Measurements from ENCODE around the gene FBXW12.
A peak's percentile ranks its signal among the peaks of the same experiment; 100 is the strongest.

Gene FBXW12

DNA sequence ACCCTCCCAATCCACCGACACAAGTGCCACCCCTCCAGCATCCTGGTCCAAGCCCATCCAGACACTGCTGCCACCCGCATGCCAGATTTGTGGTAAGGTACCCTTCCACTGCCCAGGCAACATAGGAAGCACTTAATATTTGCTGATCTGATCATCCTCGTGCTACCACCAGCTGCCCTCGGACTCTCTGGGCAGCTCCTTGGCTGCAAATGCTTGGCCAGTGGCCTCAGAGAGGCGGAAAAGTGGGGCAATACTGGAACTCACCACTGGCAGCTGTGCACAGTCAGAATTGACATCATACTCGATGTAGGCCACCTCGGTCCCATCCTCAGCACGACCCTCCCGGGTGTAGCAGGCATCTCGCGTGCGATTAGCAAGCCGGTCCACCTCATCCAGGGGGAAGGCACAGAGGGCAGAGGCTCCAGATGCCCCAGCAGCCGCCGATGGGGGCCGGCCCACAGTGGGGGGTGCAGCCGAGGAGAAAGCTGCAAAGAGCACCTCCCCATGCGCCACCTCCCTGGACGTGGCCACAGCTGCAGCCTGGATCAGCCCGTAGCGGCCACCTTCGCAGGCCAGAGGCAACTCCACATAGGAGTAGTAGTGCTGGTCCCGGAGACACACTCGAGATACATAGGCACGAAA lies 51.3 kb downstream of the FBXW12 start:
- DNase-seq: peak; percentile 32 to 45

DNA sequence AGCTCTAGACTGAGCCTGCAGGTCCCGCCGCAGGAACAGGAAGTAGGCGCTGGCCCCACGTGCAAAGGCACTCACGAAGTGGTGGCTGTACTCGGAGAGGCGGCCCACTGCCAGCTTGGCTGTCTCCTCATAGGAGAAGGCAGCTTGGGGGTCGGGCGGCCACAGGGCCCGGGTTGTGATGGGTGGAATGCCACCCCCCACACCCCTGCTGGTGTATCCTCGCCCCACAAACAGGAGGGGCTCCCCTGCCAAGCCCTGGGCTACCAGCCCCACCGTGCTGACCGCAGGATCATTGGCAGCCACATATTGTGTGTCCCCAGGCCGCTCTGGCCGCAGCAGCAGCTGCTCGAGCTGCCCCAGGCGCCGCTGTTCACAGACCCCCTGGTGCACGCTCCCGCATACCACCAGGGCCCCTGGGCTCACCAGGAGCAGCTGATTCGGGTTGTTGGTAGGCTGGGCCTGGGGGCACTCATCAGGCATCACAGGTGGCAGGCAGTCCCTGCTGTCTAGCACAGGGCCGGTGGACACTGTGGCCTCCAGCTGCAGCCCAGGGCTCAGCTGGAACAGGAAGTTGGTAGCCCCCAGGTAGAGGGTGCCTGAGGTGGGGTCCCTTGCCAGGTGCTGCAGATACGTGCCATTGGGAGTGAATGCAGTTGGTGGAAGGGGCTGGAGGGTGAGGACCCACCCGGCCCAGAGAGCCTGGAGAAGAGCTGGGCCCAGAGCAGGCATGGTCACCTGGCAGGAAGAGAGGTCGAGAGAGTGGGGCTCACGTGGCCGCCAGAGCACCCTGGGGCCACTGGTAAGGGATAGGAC lies 52.1 kb downstream of the FBXW12 start:
- no peak for DNase-seq

DNA sequence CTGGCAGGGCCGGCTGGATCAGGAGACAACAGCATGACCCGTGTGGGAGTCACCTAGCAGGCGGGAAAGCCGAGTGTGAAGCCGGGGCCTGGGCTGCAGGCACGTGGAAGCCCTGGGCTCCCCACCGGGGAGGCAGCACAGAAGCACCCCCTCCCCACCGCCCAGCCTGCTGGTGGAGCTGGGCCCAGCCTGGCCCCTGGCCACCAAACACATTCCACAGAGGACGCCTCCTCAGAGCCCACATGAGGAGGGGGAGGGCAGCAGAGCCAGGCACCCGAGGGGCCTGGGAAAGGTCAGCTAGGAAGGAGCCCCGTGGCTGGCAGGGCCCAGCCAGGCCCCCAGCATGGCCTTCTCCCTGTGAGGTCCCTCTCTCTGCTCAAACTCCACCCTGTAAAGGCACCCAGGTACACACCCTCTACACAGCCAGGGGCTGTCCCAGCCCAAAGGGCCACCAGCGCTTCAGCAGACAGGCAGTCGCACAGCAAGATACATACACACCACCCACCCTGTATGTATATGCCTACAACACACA lies 53.3 kb downstream of the FBXW12 start:
- peak; percentile 41 to 66 for DNase-seq

DNA sequence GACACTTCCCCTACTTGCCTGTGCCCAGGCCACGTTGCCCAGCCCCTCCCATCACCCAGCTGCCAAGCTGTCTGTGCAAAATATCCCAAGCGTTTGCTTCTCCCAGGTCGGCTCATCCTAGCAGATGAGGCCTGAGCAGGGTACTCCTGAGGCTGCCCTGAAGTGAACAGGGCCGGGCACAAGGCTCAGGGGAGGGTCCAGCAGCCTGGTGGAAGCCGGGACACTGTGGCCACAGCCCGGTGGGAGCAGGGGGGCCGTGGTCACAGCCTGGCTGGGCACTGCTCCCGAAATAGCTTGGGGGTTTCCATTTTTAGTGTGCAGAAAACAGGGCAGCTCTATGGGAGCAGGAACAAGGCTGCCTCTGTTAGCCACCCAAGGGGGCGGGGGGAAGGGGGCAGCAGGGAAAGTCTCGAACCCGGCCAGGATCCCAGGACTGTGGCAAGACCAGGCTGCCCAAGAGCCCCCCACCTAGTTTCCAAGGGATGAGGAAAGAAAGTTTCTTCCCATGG lies 54.4 kb downstream of the FBXW12 start:
- peak; percentile 93 to 95 for DNase-seq

DNA sequence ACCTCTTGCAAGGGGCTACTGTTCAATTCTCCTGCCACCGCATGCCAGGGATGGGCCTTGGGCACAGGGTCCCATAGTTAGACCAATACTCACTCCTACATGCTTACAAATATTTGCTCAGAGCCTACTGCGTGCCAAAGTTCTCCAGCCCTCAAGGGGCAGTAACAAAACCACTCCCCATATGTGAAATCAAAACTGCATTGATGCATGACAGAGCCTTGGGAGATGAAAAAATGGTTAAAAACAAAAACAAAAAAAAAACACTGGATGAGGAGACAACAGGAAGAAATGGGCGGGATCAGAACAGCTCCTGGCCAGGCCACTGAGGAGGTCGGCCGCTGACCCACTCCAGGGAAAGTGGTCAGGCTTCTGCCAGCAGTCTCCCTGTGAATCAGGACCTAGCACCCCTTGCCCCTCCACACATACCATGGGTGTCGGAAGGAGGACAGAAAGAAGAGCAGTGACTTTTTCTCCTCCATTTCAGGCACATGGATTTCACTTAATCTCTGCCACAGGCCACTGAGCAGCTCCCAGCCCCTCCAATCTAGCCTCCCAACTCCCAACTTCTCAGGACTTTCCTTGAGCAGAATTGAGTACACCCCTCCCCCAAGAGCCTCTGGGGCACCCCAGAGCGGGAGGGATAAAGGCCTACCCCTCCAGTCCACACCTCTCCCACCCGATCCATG lies 55.1 kb downstream of the FBXW12 start:
- peak; percentile 38 to 52 for DNase-seq

DNA sequence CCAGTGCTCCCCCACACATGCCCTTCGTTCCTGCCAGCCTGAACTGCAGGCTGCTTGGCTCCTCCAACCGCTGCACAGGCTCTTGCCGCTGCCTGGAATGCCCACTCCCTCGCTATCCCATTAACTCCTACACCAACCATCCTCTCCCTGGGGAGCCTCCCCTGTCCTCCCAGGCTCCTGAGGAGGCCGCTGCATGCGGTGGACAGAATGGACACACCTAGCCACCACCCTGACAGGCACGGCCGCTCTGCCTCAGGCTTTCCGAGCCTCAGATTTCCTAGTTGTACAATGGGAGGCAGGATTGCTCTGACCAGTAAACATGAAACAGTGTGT lies 55.6 kb downstream of the FBXW12 start:
- no peak for DNase-seq

DNA sequence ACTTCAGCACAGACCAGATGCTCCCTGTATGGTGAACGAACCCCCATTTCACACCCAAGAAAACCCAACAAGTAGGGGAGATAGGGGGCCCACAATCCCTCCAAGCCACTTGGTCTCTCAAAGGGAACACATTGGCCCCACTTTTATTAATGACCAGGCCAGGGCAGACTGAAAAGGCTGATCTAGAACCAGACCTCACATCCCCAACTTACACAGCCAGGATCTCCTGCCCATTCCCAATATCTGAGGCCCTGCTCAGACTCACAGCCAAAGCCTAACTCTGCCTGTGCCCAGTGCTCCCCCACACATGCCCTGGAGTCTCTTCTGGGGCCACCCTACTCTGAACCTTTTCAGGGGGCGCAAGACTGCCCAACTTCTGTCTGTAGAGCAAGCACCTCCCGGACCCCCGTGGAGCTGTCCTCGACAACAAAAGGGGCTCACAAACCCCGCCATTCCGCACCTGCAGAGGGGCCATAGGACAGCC lies 56.1 kb downstream of the FBXW12 start:
- DNase-seq: no peak

DNA sequence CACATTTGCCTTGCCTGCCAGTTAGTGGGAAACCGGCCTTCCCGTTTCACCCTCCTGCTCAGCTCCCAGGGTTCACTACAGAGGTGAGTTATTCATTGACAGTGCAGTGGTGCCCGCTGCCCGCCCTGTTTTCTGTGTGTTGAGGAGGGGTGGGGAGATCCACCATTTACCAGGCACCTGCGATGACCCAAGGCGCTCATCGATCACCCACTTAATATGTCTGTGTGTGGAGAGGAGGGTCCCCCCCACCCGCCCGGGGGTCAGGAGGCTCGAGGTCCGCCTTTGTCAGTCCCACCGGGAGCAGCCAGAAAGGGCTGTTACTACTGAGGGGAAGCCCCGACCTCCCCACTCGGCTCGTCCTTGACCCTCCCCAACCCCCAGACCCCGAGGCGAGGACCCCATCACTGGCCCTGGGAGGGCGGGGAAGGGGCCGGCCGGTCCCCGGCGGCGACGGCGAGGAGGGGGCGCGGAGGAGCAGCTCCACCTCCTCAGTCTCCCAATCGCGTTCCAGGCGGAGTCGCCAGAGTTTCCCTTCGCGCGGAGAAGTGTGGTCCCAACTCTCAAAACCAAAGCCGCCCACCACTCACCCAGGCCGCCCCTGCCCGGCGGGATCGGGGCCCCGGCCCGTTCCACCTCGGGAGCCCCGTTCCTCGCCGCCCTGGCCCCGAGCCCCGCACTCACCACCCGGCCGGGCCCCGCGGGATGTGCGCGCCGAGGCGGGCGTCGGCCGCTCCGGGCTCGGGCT lies 56.7 kb downstream of the FBXW12 start:
- peak in 1 of 2 donors; percentile 64 for DNase-seq

DNA sequence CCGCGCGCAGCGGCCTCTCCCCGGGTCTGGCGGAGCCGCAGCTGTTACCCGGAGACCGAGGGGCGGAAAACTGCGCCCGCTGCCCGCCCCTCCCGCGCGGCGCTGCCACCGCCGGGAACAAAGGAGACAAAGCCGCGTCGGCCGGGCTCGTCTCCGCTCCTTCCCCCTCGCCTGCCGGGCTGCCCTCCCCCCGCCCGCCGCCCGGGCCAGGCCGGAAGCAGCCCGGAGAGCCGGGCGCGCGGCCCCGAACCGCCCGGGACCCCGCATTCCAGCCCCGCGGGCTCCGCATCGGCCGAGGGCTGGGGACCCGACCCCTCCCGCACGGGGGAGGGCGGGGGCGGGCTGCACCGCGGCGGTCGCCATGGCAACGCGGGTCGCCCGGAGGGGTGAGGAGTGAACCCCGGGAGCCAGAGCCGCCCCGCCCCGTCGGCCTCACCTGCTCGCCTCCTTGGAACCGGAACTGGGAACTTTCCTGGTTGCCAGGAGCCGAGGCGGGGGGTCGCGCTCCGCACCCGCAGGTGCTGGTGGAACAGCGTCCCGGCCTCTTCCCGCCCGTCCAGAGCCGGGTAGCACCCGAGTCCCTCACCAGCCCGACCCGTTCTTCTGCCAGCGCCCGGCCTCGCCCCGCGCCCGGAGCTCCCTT lies 57.4 kb downstream of the FBXW12 start:
- DNase-seq: peak; percentile 77 to 83

DNA sequence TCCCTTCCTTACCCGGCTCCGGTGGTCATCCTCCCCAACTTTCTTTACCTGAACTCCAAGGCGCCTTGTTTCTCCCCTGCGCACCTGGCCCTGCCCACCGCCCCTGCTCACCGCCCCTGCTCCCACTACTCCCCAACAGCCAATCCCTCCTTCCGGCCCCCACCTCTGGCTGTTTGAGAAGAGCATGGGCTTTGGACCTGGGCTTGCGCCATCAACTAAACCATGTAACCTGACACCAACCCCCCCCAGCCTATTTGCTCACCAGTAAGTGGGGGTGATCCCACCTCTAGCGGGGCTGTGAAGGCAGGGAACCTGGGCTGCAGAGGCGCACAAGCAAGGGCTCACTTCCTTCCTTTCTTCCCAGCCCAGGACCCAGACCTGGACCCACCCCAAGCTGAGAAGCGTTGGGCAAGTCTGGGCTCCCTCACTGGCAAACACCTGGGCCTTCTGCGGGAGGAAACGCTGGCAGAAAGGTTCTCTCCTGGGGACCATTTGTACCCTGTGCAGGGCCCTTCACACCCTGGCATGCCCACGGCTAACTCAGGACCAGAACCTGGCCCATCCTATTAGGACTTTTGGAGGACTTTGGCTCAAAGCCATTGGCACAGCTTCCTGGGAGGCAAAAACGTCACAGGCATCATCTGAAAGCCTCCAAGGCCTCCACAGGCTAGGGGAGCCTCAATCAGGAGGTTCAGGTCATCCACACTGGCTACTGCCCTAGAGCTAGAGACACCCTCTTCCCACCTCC lies 58.1 kb downstream of the FBXW12 start, which contains the start of gene PLXNB1:
TSS of gene PLXNB1 (minus strand) at position 127 of the 748 bp plus-strand sequence. CDS start 5,475 bp downstream, outside the sequence.
- DNase-seq: no peak

DNA sequence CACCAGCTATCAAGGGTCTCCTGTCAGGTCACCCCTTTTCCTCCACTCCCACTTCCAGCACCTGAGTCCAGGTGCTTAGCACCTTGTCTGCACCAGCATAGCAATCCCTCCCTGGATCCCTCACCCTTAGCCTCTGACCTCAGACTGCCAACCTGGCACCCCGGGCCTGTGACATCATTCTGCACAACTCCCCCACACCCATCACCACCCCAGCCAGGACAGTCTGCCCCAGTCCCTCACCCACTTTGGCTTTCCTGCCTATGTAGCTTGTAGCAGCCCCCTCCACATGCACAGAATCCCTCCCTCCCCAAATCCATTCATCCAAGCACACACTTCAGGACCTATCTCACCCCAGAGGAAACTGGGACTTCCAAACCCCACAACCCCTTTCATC lies 58.7 kb downstream of the FBXW12 start:
- no peak for DNase-seq

DNA sequence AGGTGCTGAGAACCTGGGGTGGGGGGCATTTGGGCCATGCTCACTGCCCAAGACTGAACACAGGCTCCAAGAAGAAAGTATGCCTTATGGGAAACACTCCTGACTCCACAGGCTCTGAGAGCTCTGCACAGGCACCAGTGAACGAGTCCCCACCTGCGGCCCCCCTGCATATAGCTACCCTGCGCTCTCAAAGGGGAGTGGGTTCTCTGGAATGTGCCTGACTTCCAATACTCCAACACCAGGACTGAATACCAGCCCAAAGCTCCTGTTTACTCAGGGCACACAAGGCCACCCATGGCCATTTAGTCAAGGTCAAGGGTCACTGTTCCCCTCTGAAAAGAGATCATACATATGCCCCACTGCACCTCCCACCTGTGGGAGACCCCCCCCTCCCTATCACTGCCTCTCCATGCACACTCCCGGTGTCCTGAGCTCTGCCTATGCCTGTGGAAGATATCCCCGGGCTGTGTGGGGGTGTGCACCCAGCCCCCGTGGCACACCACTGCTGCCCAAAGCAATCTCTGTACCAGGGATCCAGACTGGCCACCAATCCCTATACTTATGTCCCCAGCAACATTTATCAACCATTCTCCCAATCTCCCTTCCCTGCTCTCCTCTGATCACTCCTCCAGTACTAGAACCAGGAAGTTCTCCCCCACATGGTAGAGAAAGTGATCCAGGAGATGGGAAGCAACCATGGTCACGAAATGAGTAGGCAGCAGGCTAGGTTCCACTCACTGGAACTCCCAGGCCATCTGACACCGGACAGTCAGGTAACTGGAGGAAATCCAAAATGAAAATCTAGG lies 59.4 kb downstream of the FBXW12 start:
- no peak for DNase-seq

DNA sequence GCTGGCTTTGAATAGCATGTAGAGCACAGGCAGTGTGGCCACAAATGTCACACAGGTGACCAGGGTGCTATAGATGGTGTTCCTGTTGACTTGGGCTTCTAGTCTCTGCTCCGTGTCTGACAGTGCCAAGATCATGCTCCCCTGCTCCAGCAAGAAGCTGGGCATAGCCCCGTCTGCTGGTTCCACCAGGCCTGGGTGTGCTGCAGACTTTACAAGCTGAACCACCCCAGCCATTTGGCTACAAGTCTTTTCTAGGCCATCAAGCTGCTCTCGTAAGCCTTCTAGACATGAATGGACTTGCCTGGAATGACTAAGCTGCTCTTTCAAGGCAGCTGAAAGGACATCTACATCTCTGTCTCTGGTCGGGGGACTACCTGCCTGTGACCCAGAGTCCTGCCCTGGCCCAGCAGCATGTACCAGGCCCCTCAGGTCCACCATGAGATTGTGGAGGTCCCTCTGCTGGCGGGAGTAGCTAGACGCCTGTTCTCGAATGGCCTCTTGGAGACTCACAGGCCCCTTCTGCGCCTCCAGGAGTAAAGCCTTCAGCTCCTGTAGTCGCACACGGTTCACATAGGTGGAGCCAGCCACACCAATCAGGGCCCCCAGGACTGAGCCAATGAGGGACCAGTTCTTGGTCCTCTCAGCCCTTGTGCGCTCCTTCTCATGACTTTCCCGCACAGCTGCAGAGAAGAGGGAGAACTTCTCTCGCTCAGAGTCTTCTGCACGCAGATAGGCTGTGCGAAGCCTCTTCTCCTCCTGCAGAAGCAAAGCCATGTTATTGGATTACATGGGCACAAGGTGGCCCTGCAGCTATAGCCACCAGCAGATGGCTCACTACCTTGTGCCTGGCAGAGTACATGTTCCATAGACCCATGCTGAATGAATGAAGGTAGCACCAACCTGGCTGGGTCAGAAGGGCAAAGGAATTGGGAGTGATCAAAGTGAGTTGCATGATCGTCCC lies 60.7 kb downstream of the FBXW12 start:
- DNase-seq: no peak

DNA sequence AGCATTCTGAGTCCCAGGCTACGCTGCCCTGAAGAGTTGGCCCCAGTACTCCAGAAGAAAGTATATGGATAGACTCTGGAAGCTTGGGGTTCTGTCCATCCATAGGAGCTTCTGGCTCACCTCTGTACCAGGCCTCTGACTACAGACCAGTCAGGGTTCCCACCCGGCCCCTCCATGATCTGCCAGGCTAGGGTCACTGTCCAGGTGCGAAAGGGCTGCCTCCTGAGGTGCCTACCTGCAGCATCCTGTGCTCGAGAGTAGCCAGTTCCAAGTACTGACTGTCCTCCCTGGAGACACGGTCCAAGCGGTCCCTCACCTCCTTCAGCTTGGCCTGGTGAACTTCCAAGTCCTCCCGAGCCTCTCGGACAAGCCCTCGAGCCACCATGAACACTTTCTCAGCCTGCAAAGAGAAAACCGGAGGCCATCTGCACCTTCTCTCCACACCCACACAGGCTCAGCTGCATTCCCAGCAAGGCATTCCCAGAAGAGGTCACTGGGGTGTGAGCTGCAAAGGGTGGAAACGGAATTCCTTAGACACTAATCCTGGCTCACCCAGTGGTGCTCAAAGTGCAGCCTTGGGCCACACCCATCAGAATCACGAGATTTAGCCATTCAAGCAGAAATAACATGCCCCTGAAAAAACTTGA lies 61.6 kb downstream of the FBXW12 start:
- DNase-seq: no peak

DNA sequence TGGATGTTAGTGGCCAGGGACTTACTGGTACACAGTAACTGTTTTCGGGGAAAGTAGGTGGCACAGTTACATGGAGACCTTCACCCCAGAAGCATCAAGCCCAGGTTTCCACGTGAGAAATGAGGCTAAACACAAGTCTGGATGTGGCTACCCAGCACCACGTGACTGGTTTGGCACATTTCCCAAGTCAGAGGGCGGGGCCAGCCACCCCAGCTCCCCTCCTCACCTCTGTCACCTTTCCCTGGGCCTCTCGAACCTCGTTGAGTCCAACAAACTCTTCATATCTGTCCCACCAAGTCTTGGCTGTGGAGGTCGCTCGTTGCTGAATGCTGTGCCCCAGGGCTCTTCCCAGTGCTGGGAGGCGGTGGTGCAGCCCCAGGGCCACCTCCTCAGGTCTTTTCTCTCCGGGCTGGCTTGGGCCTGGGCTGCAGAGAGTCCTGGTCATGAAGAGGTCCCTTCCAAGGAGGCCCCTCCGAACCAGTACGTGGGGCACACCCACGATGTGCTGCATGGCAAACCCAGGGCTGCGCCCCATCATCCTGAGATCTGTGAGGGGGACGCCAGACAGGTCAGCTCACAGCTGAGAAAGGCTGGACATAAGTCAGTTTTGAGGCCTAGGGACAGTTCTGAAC lies 62.7 kb downstream of the FBXW12 start:
- no peak for DNase-seq

DNA sequence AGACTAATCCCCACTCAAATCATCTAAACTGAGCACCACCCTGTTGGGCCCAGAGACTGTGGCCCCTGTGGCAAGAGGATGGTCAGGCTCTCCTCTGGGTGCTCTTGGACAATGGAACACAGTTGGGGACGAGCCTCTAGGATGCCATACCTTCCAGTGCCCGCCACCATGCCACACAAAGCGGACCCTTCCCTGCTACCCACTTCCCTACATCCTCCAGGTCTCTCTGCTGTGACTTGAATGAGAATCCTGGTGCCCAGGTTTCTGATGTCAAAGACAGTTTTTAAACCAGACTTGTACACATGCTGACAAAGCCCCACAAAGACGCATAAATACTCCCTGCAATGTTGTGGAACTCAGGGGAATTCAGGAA lies 63.2 kb downstream of the FBXW12 start:
- no peak for DNase-seq

DNA sequence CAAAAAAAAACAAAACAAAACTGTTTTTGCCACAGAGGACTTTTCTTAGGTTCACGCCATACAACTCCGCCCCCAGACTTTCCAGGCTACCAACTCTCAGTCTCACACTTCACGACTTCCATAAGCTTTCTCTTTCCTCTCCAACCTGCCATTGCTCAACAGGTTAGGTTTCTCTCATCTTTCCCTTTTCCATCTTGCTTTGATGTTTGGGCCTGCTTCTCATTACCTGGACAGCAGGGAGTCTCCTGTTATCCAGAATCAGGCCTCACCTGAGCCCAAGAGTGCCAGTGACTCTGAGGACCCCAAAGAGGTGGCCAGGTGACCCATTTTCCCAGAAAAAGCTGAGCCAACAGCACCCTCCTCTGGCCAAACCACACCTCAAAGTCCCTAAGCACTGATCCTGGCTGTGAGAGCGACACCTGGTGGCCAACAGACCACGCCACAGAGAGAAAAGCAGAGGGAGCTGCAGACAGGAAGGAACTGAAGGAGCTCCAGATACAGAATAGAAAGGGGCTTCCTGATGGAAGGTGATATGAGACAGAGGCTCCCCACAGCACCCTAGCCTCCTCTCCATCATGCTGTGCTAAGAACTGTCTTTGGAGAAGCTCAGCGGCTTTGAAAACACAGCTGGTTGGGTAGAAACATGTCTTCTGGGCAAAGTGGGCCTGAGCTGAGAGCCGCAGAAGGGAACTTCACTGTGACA lies 63.9 kb downstream of the FBXW12 start:
- peak; percentile 83 to 84 for DNase-seq

DNA sequence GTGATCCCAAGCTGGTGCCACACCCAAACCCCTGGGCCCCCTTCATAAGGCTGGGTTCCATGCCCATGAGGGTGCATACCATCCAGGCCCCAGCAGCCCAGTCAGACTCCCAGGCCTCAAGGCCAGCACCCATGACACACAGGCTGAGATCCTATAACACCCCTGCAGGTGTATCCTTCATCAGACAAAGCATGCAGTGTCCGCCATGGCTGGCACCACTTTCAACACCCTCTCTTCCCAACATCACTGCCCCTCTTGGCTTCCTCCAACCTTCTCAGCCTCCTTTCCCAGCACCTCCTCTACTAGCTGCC lies 64.4 kb downstream of the FBXW12 start:
- no peak for DNase-seq
